HCT116 (cell line): Measurements from ENCODE around the gene CCSER1. TPM values are rescaled to one million over a fixed set of nuclear protein-coding genes. Genes with fewer than 3 reads are reported as not detected.

Experiments used
- ATAC-seq: fragments of 200-7000 bp; cut with Tn5 transposase; 2 replicates; pipeline ENCODE4 v1.9.1; 2020; ENCODE audit warnings: mild to moderate bottlenecking, moderate library complexity
- BruUV-seq: library from RNA; stranded (reverse); fragments of 400-500 nt; replicated peaks from 2 replicates; lab custom pipeline; 2021; lab: Mats Ljungman, UMichigan
- CTCF ChIA-PET: fragments of 300-600 bp; sonication (Branson Sonifier 250); formaldehyde crosslinking; loops from one replicate; lab custom pipeline; 2021; ENCODE audit warnings: antibody characterized with exemption; lab: Charles Lee
- POLR2A ChIA-PET: fragments of 300-600, 350-600 bp; sonication (Branson Sonifier 250); formaldehyde crosslinking; loops from one replicate; lab custom pipeline; 2021; ENCODE audit warnings: antibody characterized with exemption; lab: Charles Lee
- RAD21 ChIA-PET, 2 experiments: fragments of 300-600 bp; sonication (Branson Sonifier 250); formaldehyde crosslinking; loops; one replicate each; lab custom pipeline; 2023; ENCODE audit warnings: low total read pairs in 2 of 2; ENCODE audit not compliant: uncharacterized antibody in 2 of 2, unreplicated experiment in 2 of 2, low non-redundant PET in 1 of 2; lab: Charles Lee
- DNase-seq: peaks from one replicate; pipeline ENCODE4 v3.0.0-alpha.2; 2010; ENCODE audit warnings: low read depth, low spot score
- H2AFZ ChIP-seq: fragments of 200-600 bp; shearing (Covaris generic), sonication (generic); 2 replicates; pipeline ENCODE4 v1.6.1; 2017; ENCODE audit warnings: low read depth, mixed run types, mixed read lengths, antibody characterized with exemption, low read length; ENCODE audit not compliant: poor library complexity, severe bottlenecking
- H3K27ac ChIP-seq: 2 replicates; pipeline ENCODE4 v1.5.1; 2012; ENCODE audit warnings: low read depth, low read length
- H3K27me3 ChIP-seq: fragments of 200-600 bp; sonication (generic); 2 replicates; pipeline ENCODE4 v1.6.1; 2016; ENCODE audit warnings: mixed run types, low read length, mixed read lengths; ENCODE audit not compliant: insufficient read depth
- H3K36me3 ChIP-seq, 2 experiments: fragments of 200-500 bp in 1 of 2; fragments of 200-600 bp in 1 of 2; sonication (Bioruptor generic) in 1 of 2; sonication (generic) in 1 of 2; 2 replicates each; pipeline versions ENCODE4 v1.5.1 to v1.6.1; 2014 to 2016; ENCODE audit warnings: low read length in 2 of 2, inconsistent platforms in 1 of 2, mixed read lengths in 1 of 2, mixed run types in 1 of 2; ENCODE audit not compliant: insufficient read depth in 2 of 2, control insufficient read depth in 1 of 2
- H3K4me1 ChIP-seq, 2 experiments: fragments of 200-600 bp in 1 of 2; sonication (generic) in 1 of 2; 2 replicates each; pipeline versions ENCODE4 v1.5.1 to v1.6.1; 2012 to 2017; ENCODE audit warnings: low read length in 2 of 2, inconsistent platforms in 1 of 2, mild to moderate bottlenecking in 1 of 2, mixed read lengths in 1 of 2, mixed run types in 1 of 2, moderate library complexity in 1 of 2; ENCODE audit not compliant: insufficient read depth in 2 of 2, control insufficient read depth in 1 of 2
- H3K4me2 ChIP-seq: fragments of 200-600 bp; sonication (generic); 2 replicates; pipeline ENCODE4 v1.6.1; 2017; ENCODE audit warnings: mixed run types, low read length, mixed read lengths
- H3K4me3 ChIP-seq, 2 experiments: fragments of 200-600 bp in 1 of 2; sonication (generic) in 1 of 2; replicated peaks in 1 of 2; 2 replicates each; pipeline ENCODE4 v1.5.1; 2011 to 2016; ENCODE audit warnings: low read length in 2 of 2, control low read depth in 1 of 2, low read depth in 1 of 2, mild to moderate bottlenecking in 1 of 2, mixed read lengths in 1 of 2, mixed run types in 1 of 2
- H3K79me2 ChIP-seq: fragments of 200-600 bp; sonication (generic); 2 replicates; pipeline ENCODE4 v1.6.1; 2017; ENCODE audit warnings: mild to moderate bottlenecking, mixed run types, low read length, moderate library complexity, mixed read lengths; ENCODE audit not compliant: insufficient read depth
- H3K9ac ChIP-seq: fragments of 200-600 bp; sonication (generic); 2 replicates; pipeline ENCODE4 v1.6.1; 2016; ENCODE audit warnings: low read length, mixed read lengths
- H3K9me2 ChIP-seq: fragments of 200-600 bp; sonication (generic), shearing (Covaris generic); 2 replicates; pipeline ENCODE4 v1.6.1; 2017; ENCODE audit warnings: mixed run types, mild to moderate bottlenecking, moderate library complexity; ENCODE audit not compliant: insufficient read depth
- H3K9me3 ChIP-seq, 2 experiments: fragments of 200-500 bp in 1 of 2; fragments of 200-600 bp in 1 of 2; sonication (Bioruptor generic) in 1 of 2; sonication (generic) in 1 of 2; 2 replicates each; pipeline ENCODE4 v1.6.1; 2014 to 2017; ENCODE audit warnings: low read length in 2 of 2, mixed read lengths in 2 of 2, inconsistent platforms in 1 of 2, low read depth in 1 of 2, mild to moderate bottlenecking in 1 of 2, mixed run types in 1 of 2, moderate library complexity in 1 of 2; ENCODE audit not compliant: control insufficient read depth in 1 of 2, insufficient read depth in 1 of 2
- H4K20me1 ChIP-seq: fragments of 200-600 bp; sonication (generic), shearing (Covaris generic); 2 replicates; pipeline ENCODE4 v1.6.1; 2017; ENCODE audit warnings: mixed run types, mild to moderate bottlenecking, moderate library complexity; ENCODE audit not compliant: insufficient read depth
- ATF3 ChIP-seq: IDR thresholded peaks from 2 replicates; pipeline ENCODE4 v1.6.1; 2012
- CEBPB ChIP-seq: IDR thresholded peaks from 2 replicates; pipeline ENCODE4 v1.6.1; 2012; ENCODE audit warnings: low read depth
- CTCF ChIP-seq, 3 experiments: fragments of 200-600 bp in 1 of 3; sonication (generic) in 1 of 3; IDR thresholded peaks in 2 of 3; conservative IDR thresholded peaks in 1 of 3; 2 replicates each; pipeline ENCODE4 v1.5.1; 2012 to 2017; ENCODE audit warnings: low read depth in 2 of 3, low read length in 2 of 3, antibody characterized with exemption in 1 of 3, borderline replicate concordance in 1 of 3, control low read depth in 1 of 3, mild to moderate bottlenecking in 1 of 3, mixed read lengths in 1 of 3, mixed run types in 1 of 3, moderate library complexity in 1 of 3; ENCODE audit not compliant: insufficient read depth in 1 of 3
- EGR1 ChIP-seq: IDR thresholded peaks from 2 replicates; pipeline ENCODE4 v1.6.1; 2012; ENCODE audit warnings: low read depth
- ELF1 ChIP-seq: IDR thresholded peaks from 2 replicates; pipeline ENCODE4 v1.6.1; 2012; ENCODE audit warnings: low read depth, borderline replicate concordance
- EZH2 ChIP-seq: fragments of 200-600 bp; sonication (generic); IDR thresholded peaks from 2 replicates; pipeline ENCODE4 v1.6.1; 2017; ENCODE audit warnings: antibody characterized with exemption, mixed run types
- FOSL1 ChIP-seq: IDR thresholded peaks from 2 replicates; pipeline ENCODE4 v1.6.1; 2012; ENCODE audit warnings: low read depth
- MAX ChIP-seq: IDR thresholded peaks from 2 replicates; pipeline ENCODE4 v1.6.1; 2012
- POLR2A ChIP-seq: IDR thresholded peaks from 2 replicates; pipeline ENCODE4 v1.7.0; 2011; ENCODE audit warnings: borderline replicate concordance; ENCODE audit not compliant: insufficient read depth, insufficient read length; ENCODE audit errors: extremely low read depth
- RAD21 ChIP-seq: IDR thresholded peaks from 2 replicates; pipeline ENCODE4 v1.6.1; 2012; ENCODE audit warnings: low read depth, mild to moderate bottlenecking
- REST ChIP-seq: IDR thresholded peaks from 2 replicates; pipeline ENCODE4 v1.6.1; 2012; ENCODE audit warnings: low read depth
- SP1 ChIP-seq: IDR thresholded peaks from 2 replicates; pipeline ENCODE4 v1.6.1; 2012; ENCODE audit warnings: low read depth
- SRF ChIP-seq: IDR thresholded peaks from 2 replicates; pipeline ENCODE4 v1.6.1; 2012; ENCODE audit warnings: low read depth
- TCF7L2 ChIP-seq: IDR thresholded peaks from 2 replicates; pipeline ENCODE4 v1.7.0; 2011; ENCODE audit warnings: borderline replicate concordance, inconsistent platforms; ENCODE audit not compliant: insufficient read depth, insufficient read length; ENCODE audit errors: extremely low read depth
- ZFX ChIP-seq: fragments of 450-650 bp; IDR thresholded peaks from 2 replicates; pipeline ENCODE4 v1.6.1; 2017
- intact Hi-C: fragments of 100-400 bp; cut with micrococcal nuclease; formaldehyde crosslinking; loops from 2 replicates; pipeline ENCODE4 v1.10.0; 2022
- total RNA-seq: library from RNA; stranded (reverse); gene quantifications from one replicate; pipeline ENCODE4 v1.2.1, GENCODE V29; 2021; ENCODE audit not compliant: unreplicated experiment

Gene CCSER1
- total RNA-seq, 1 experiment from 2014 or later, result 6.7 TPM

- TF ChIP-seq REST (no peak), ELF1 (no peak)
Measured at GRCh38 chr4:91108751-91109150, 981.6 kb downstream of the CCSER1 start (continued).

- DNase-seq, result no peak
- RAD21 ChIA-PET, result no interaction called here
- Histone ChIP-seq H3K4me1 (no peaks in the 10 kb centered on the region), H3K9ac (no peak overlapping the region), H4K20me1 (no peaks in the 10 kb centered on the region), H2AFZ (no peak overlapping the region), H3K4me3 (no peak overlapping the region), H3K4me2 (no peak overlapping the region), H3K27me3 (no peaks in the 10 kb centered on the region), H3K9me3 (no peaks in the 10 kb centered on the region), H3K27ac (no peak overlapping the region), H3K9me2 (no peaks in the 10 kb centered on the region), H3K36me3 (no peaks in the 10 kb centered on the region), H3K79me2 (no peaks in the 10 kb centered on the region)
- CTCF ChIA-PET, result interaction anchor here (2.3 kb wide), 1 partner anchor 693 kb away, joined by 13 read pairs; no protein-coding TSS in a partner anchor
- BruUV-seq, result no TSS peak
- POLR2A ChIA-PET, result no interaction called here
- intact Hi-C loops, result no loop called here
- no peak for ATAC-seq
- no peak for TF ChIP-seq SP1
- no peak for TF ChIP-seq ATF3
- TF ChIP-seq EZH2, result no peak
- no peak for TF ChIP-seq EGR1
- TF ChIP-seq FOSL1, result no peak
- TF ChIP-seq CTCF (IDR thresholded peaks at IDR 0.05 in 2 of 3, conservative IDR thresholded peaks at IDR 0.05 in 1 of 3; ENCODE audit: borderline replicate concordance in 1 of 3, insufficient read depth in 1 of 3, low read depth in 2 of 3, low read length in 2 of 3), result no peak
- TF ChIP-seq CEBPB, result no peak
- TF ChIP-seq RAD21, result no peak
- no peak for TF ChIP-seq POLR2A
- no peak for TF ChIP-seq TCF7L2
- no peak for TF ChIP-seq REST
- TF ChIP-seq MAX, result no peak
- TF ChIP-seq ZFX, result no peak
- no peak for TF ChIP-seq SRF
Measured at GRCh38 chr4:91111556-91111955, 984.4 kb downstream of the CCSER1 start.
